ENCODE measurements around the gene VPS35. TPM values are rescaled to one million over a fixed set of nuclear protein-coding genes. Genes with fewer than 3 reads are reported as not detected.
A peak's percentile ranks its signal among the peaks of the same experiment; 100 is the strongest.

Gene VPS35
- total and polyA plus RNA-seq, 2 of the 13 experiments (the other 11 are each of a cell fraction or from before 2014, with no cell fraction given), result 30.7 to 136 TPM

DNA sequence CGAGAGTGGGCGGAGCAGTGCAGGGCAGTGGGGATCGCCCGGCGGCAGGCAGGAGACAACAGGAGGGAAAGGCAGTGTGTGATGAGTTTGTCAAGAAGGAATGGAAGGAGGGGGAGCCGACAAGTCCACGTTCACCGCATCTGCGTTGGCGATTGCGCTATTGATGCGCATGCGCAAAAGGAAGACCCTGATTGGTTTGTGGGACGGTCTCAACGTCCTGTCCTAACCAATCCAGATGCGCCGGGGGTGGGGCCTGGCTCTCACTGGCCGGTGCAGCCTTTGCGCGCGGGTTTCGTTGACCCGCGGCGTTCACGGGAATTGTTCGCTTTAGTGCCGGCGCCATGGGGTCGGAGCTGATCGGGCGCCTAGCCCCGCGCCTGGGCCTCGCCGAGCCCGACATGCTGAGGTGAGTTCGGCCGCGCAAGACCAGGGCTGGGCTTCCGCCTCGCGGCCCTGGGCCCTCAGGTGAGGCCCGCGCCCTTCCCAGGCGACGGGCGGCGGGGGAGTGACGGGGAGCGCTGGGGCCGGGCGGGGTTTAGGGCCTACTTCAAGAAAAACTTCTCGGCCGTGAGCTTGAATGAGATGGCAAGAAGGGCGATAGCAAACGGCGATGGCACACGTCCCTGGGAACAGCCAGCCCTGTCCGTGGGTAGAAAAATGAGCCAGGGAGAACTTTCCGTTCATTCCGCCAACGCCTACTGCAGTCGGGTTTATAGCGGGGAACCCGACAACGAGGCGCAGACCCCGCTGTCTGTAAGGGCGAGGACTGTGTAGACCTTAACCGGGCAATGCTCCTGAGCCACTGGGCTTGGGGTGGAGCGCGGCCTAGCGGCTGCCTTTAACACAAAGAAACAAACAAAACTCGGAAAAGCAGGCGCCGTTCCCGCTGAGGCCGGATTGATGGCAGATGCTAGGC, 645 bp upstream of the VPS35 start, which contains the start of gene ORC6 (continued):
- TF ChIP-seq GPN1 (CRISPR knock-in tag; IDR thresholded peaks at IDR 0.05; ENCODE audit: borderline replicate concordance) (no peak; the same call in 1 of the 2 replicates), MAZ (IDR thresholded peaks at IDR 0.05; ENCODE audit: borderline replicate concordance, low read depth, low read length) (no peak), MAZ (CRISPR knock-in tag; IDR thresholded peaks at IDR 0.05; ENCODE audit: low read depth) (no peak), ZGPAT (CRISPR knock-in tag; IDR thresholded peaks at IDR 0.05) (no peak; the same call in 1 of the 2 replicates), TFAP4 (IDR thresholded peaks at IDR 0.05; ENCODE audit: borderline replicate concordance, low read depth) (no peak), TFE3 (CRISPR knock-in tag; IDR thresholded peaks at IDR 0.05) (peak; percentile 24), ZSCAN29 (CRISPR knock-in tag; conservative IDR thresholded peaks at IDR 0.05) (peak; percentile 100), YEATS4 (CRISPR knock-in tag; IDR thresholded peaks at IDR 0.05; ENCODE audit: borderline replicate concordance) (peak; percentile 45), KLF16 (CRISPR knock-in tag; IDR thresholded peaks at IDR 0.05) (0 out of 4 replicates have a peak, but pooled peaks of 1 of the 2 experiments have one; percentile 35), CBX2 (IDR thresholded peaks at IDR 0.05; ENCODE audit: low read depth, low read length) (no peak), CBX2 (CRISPR knock-in tag; IDR thresholded peaks at IDR 0.05; ENCODE audit: low read depth) (no peak), TARDBP (CRISPR knock-in tag; IDR thresholded peaks at IDR 0.05) (no peak; the same call in 1 of the 2 replicates), ZNF776 (CRISPR knock-in tag; IDR thresholded peaks at IDR 0.05) (peak; percentile 88), BRCA1 (CRISPR knock-in tag; IDR thresholded peaks at IDR 0.05) (no peak), ZUFSP (CRISPR knock-in tag; IDR thresholded peaks at IDR 0.05; ENCODE audit: borderline replicate concordance) (no peak), ARNT (IDR thresholded peaks at IDR 0.05) (no peak), ZNF101 (CRISPR knock-in tag; IDR thresholded peaks at IDR 0.05; ENCODE audit: borderline replicate concordance, low read depth) (no peak)
- TF ChIP-seq, protein P1, sequence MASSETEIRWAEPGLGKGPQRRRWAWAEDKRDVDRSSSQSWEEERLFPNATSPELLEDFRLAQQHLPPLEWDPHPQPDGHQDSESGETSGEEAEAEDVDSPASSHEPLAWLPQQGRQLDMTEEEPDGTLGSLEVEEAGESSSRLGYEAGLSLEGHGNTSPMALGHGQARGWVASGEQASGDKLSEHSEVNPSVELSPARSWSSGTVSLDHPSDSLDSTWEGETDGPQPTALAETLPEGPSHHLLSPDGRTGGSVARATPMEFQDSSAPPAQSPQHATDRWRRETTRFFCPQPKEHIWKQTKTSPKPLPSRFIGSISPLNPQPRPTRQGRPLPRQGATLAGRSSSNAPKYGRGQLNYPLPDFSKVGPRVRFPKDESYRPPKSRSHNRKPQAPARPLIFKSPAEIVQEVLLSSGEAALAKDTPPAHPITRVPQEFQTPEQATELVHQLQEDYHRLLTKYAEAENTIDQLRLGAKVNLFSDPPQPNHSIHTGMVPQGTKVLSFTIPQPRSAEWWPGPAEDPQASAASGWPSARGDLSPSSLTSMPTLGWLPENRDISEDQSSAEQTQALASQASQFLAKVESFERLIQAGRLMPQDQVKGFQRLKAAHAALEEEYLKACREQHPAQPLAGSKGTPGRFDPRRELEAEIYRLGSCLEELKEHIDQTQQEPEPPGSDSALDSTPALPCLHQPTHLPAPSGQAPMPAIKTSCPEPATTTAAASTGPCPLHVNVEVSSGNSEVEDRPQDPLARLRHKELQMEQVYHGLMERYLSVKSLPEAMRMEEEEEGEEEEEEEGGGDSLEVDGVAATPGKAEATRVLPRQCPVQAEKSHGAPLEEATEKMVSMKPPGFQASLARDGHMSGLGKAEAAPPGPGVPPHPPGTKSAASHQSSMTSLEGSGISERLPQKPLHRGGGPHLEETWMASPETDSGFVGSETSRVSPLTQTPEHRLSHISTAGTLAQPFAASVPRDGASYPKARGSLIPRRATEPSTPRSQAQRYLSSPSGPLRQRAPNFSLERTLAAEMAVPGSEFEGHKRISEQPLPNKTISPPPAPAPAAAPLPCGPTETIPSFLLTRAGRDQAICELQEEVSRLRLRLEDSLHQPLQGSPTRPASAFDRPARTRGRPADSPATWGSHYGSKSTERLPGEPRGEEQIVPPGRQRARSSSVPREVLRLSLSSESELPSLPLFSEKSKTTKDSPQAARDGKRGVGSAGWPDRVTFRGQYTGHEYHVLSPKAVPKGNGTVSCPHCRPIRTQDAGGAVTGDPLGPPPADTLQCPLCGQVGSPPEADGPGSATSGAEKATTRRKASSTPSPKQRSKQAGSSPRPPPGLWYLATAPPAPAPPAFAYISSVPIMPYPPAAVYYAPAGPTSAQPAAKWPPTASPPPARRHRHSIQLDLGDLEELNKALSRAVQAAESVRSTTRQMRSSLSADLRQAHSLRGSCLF (CRISPR knock-in tag; IDR thresholded peaks at IDR 0.05; ENCODE audit: borderline replicate concordance), result no peak
